ENCODE results near the gene SON. TPM values are rescaled to one million over a fixed set of nuclear protein-coding genes. Genes with fewer than 3 reads are reported as not detected.

Gene SON
- total and polyA plus RNA-seq, 2 of the 13 experiments (the other 11 are each of a cell fraction or from before 2014, with no cell fraction given): 61.3 to 78.3 TPM

DNA sequence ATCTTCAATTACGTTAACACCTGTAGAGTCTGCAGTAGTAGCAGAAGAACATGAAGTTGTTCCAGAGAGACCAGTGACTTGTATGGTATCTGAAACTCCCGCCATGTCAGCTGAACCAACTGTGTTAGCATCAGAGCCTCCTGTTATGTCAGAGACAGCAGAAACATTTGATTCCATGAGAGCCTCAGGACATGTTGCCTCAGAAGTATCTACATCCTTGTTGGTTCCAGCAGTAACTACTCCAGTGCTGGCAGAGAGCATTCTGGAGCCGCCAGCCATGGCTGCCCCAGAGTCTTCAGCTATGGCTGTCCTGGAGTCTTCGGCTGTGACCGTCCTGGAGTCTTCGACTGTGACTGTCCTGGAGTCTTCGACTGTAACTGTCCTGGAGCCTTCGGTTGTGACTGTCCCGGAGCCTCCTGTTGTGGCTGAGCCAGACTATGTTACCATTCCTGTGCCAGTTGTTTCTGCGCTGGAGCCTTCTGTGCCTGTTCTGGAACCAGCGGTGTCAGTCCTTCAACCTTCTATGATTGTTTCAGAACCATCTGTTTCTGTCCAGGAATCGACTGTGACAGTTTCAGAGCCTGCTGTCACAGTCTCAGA lies 10.3 kb downstream of the SON start:
- ChIA-PET POLR2A (no interaction called here), CTCF (ENCODE audit: low intra/inter-chr PET ratio, low total read pairs) (no interaction called here)
- H2AFZ ChIP-seq (ENCODE audit: low read length): no peak overlapping the region
- FAIRE-seq (no peak), DNase-seq (ENCODE audit: low spot score) (no peak), ATAC-seq (peak; percentile 25)
- H3K27me3 ChIP-seq (ENCODE audit: control insufficient read depth in 1 of 2, insufficient read depth in 2 of 2, low read length in 2 of 2): no peaks in the 10 kb centered on the region
- H3K79me2 ChIP-seq (ENCODE audit: insufficient read depth, low read length): peaks cover 88% of the 10 kb centered on the region
- H3K4me1 ChIP-seq (ENCODE audit: insufficient read depth, low read length): peaks cover 11% of the 10 kb centered on the region; the same call in 1 of the 2 replicates
- in situ Hi-C loops (cut with HindIII; ENCODE audit: extremely low pct_ligation_motif_present, low pct_unique_long_range_greater_than_20kb) (no loop called here), intact Hi-C loops (cut with micrococcal nuclease; ENCODE audit: unreplicated experiment) (no loop called here)
- 0 out of 2 replicates have a peak, but pooled peaks have one; percentile 13 for TF ChIP-seq POLR2AphosphoS5 (IDR thresholded peaks at IDR 0.05; ENCODE audit: low read depth, low read length)
- no peak for TF ChIP-seq ZKSCAN8 (CRISPR knock-in tag; IDR thresholded peaks at IDR 0.05; ENCODE audit: borderline replicate concordance)
- TF ChIP-seq ZNF597 (CRISPR knock-in tag; IDR thresholded peaks at IDR 0.05): no peak
- TF ChIP-seq CENPX (CRISPR knock-in tag; IDR thresholded peaks at IDR 0.05): no peak
- TF ChIP-seq RAD51 (IDR thresholded peaks at IDR 0.05; ENCODE audit: borderline replicate concordance): no peak
- TF ChIP-seq, protein P1, sequence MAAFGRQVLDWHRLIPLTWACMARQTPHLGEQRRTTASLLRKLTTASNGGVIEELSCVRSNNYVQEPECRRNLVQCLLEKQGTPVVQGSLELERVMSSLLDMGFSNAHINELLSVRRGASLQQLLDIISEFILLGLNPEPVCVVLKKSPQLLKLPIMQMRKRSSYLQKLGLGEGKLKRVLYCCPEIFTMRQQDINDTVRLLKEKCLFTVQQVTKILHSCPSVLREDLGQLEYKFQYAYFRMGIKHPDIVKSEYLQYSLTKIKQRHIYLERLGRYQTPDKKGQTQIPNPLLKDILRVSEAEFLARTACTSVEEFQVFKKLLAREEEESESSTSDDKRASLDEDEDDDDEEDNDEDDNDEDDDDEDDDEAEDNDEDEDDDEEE (CRISPR knock-in tag; IDR thresholded peaks at IDR 0.05): no peak
- peak; percentile 80 for TF ChIP-seq ZC3H13 (CRISPR knock-in tag; IDR thresholded peaks at IDR 0.05)
- peak; percentile 15; the same call in 1 of the 2 replicates for TF ChIP-seq IKZF5 (CRISPR knock-in tag; IDR thresholded peaks at IDR 0.05)
- TF ChIP-seq ZNF883 (CRISPR knock-in tag; IDR thresholded peaks at IDR 0.05; ENCODE audit: not compliant biosample characterization): no peak
- WGBS (ENCODE audit: low lambda C conversion rate): 96% methylated on average over 8 of the region's 12 CpGs
- BruUV-seq (replicated peaks): no TSS peak
- H3K27ac ChIP-seq (ENCODE audit: extremely low read length, insufficient read depth, low read length): no peak overlapping the region
- no peak overlapping the region for H3K9ac ChIP-seq (ENCODE audit: insufficient read depth, low read depth, low read length)
- H4K20me1 ChIP-seq (ENCODE audit: insufficient read depth, low read length): peaks cover 72% of the 10 kb centered on the region
- H3K9me3 ChIP-seq (ENCODE audit: low read length): no peaks in the 10 kb centered on the region
- H3K4me2 ChIP-seq (ENCODE audit: low read depth, low read length): no peak overlapping the region
- H3K36me3 ChIP-seq (replicated peaks in 1 of 2; ENCODE audit: control insufficient read depth in 1 of 2, insufficient read depth in 2 of 2, low read length in 2 of 2): peaks cover 38 to 93% of the 10 kb centered on the region in 2 experiments
- no peak overlapping the region for H3K4me3 ChIP-seq (replicated peaks in 1 of 3; ENCODE audit: insufficient read depth in 1 of 3, low read depth in 2 of 3, low read length in 3 of 3)

Data from HepG2 (cell line).